KBM-7 (cell line): ENCODE measurements around the gene TMEM240.
"Not testable (repeated sequence)": the region's sequence is repeated elsewhere in the genome, so short reads cannot be mapped to it uniquely, and the experiment has no call there.

ENCODE experiments used
- DNase-seq: peaks from one replicate; pipeline ENCODE4 v3.0.0-alpha.2; 2015
- in situ Hi-C: fragments of 300-500 bp; cut with MboI; formaldehyde crosslinking; loops from 2 replicates; pipeline ENCODE4 v1.14.3; 2020; ENCODE audit warnings: low sequenced_read_pairs, low pct_unique_long_range_greater_than_20kb, mixed read lengths

TMEM240 gene

DNA sequence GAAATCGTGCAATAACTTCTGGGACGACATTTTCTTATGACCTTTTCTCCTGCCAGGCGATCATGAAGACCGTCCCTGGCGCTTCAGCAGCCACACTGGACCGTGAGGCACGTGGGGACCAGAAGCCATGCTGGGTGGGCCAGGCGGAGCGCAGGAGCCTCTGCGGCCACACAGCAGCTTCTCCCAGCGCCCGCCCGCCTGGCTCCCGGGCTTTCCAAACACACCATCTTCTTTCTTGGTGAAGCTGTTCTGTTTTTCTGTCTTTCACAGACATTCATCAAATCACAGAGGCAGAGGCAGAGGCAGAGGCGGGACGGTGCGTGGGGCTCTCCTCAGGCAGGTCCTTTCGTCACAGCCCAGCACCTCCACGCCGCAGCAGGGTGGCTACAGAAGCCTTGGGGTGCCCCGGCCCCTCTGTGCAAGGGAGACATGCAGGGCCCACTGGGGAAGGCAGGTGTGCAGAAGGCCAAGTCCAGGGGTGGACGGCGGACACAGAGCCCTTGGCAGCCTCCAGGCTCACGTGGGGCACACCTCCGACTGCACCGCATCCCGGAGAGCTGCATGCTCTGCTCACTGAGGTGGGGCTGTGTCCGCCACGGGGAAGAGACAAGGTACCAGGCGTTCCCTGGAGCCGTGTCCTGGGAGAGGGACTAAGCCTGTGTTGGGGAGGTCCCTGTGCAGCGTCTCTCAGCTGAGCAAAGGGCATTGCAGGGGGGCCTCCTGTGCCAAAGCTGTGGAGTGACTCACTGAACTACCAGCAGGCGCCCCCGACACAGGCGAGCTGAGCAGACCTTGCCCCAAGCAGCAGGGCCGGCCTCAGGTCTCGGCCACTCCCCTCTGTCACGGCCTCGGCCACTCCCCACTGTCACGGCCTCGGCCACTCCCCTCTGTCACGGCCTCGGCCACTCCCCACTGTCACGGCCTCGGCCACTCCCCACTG lies 2.6 kb upstream of the TMEM240 start:
- DNase-seq, result no peak
- in situ Hi-C loops, result no loop called here

GRCh38 chr1:1541956-1542765 lies 1.7 kb upstream of the TMEM240 start:
- in situ Hi-C loops, result no loop called here
- no peak for DNase-seq

DNA sequence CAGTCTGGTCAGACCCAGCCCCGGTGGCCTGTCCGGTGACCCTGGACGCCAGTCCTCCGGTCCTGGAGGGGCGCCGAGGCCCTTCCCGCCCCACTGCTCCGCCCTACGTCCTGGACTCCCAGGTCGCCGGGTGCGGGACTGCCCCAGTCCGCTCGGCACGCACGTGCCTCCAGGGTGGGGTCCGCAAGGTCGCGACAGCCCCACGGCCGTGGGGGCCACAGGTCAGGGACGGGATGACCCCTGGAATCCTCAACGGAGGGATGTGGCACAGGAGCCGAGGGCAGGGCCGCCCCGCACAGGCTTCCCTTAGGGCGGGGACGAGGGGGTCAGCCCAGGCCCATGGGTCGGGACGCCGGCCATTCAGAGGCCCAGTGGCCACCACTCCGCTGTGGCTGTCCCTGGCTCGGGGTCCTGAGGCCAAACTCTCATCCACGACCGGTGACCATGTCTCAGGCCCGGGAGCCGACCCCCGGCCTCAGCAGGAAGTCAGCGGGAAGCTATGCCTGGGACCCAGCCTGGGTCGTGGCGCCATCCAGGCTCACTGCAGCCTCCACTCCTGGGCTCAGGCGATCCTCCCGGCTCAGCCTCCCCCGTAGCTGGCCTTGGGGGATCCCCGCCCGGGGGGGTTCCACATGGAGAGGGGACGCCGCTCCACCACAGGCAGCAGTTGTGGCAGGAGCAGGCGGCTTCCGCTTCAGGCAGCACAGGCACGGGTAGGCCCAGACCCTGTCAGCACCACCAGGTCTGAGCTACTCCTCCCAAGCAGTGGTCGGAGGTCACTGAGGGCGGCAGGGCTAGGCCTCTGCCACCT lies 599 bp upstream of the TMEM240 start:
- DNase-seq, result no peak
- in situ Hi-C loops, result no loop called here

- DNase-seq, result no peak
- in situ Hi-C loops, result no loop called here
These were observed 924 bp downstream of the TMEM240 start for GRCh38 chr1:1539310-1540089.

DNA sequence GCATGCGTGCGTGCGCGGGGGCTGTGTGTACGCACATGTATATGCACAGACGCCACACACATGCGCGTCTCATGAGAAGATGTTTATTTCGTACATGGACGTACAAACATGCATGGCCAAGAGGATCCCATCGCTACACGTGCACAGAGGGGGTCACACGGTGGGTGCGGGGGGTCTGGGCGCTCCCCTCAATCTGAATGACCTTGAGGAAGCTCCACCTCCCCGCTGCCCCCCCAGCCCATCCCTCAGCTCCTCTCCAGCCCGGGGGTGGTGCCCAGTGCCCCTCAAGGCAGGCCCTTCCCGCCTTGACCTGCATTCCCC lies 1.5 kb downstream of the TMEM240 start:
- DNase-seq, result no peak
- in situ Hi-C loops, result no loop called here

DNA sequence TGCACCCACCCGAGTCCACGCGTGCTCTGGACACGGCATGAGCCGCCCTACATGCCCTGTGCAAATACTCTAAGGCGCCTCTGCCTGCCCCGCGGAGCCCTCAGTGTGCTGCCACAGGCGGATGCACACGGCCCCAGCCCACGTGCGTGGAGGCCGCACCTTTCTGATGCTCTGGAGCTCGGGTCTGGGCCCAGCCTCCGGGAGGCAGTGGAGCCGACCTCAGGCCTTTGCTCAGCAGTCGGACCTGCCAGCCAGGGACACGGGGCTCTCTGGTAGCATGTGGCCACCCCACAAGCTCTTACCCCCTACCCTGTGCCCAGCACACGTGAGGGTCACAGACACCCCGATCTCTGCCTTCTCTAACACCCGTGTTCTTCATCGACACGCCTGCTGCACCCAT lies 2.1 kb downstream of the TMEM240 start:
- no peak for DNase-seq
- in situ Hi-C loops, result no loop called here

- DNase-seq, result no peak
- in situ Hi-C loops, result no loop called here
These were observed 2.7 kb downstream of the TMEM240 start for GRCh38 chr1:1537626-1538250.

- DNase-seq, result no peak
- in situ Hi-C loops, result no loop called here
These were observed 3.4 kb downstream of the TMEM240 start for GRCh38 chr1:1536938-1537546.

DNA sequence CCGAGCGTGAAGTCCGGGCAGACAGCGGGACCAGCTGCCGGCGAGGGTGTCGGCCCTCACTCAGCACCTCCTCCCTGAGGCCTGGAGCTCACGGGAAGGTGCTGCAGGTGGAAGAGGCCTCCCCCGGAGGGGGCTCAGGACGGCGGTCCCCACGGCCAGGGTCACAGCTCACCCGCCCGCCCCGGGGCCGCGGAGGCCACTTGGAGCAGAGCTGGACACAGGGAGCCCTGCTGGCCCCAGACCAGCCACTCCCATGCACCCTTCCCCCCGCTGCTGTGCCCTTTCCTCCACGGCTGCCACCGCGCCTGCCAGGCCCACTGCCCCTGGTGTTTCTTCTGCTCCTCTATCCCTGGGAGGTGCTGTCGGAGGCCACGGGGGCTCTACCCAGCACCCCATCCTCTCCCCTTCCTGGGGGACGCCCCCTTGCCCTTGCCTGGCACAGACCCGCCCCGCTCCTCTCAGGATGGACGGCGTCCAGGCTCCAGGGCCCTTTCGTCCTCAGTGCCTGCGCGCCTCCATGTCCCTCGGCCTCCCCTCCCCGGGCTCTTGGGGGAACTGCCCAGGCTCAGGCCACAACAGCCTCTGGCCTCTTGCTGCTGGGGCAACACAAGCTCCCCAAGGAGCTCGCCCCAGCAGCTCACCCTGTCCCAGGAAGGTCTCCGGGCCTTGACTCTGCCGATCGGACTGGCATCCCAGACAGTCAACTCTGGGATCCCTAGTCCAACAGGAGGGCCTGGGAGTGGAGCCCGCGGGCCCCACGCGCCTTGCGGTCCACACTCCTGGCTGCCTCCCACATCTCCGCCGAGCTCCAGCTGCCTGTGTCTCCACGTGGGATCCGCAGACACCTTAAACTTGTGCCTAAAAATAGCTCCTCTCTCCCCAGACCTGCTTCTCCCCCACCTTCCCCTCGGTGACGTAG lies 4.1 kb downstream of the TMEM240 start:
- no peak for DNase-seq
- in situ Hi-C loops, result no loop called here

- DNase-seq, result no peak
- in situ Hi-C loops, result no loop called here
These were observed 5.0 kb downstream of the TMEM240 start for GRCh38 chr1:1535201-1536018.

GRCh38 chr1:1534401-1535154 lies 5.8 kb downstream of the TMEM240 start:
- in situ Hi-C loops, result no loop called here
- no peak for DNase-seq

DNA sequence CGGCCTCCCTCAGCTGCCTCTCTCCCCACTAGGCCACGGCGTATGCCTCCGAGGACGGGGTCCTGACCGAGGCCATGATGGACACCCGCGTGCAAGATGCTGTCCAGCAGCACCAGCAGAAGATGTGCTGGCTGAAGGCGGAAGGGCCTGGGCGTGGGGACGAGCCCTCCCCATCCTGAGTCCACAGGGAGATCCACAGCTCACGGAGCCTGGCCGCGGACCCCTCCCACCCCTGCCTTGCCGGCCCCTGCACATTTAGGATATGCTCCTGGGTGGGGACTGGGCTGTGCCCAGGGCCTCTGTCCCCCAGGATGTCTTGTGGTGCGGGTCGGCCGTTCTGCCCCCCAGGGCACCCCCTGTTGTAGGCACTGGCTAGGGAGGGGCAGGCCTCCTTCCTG lies 6.5 kb downstream of the TMEM240 start:
- in situ Hi-C loops, DNase-seq: not testable (repeated sequence)

- DNase-seq, in situ Hi-C loops: not testable (repeated sequence)
These were observed 7.1 kb downstream of the TMEM240 start for GRCh38 chr1:1533176-1533893.

GRCh38 chr1:1531947-1532346 lies 8.5 kb downstream of the TMEM240 start:
- in situ Hi-C loops, result no loop called here
- DNase-seq, result no peak

DNA sequence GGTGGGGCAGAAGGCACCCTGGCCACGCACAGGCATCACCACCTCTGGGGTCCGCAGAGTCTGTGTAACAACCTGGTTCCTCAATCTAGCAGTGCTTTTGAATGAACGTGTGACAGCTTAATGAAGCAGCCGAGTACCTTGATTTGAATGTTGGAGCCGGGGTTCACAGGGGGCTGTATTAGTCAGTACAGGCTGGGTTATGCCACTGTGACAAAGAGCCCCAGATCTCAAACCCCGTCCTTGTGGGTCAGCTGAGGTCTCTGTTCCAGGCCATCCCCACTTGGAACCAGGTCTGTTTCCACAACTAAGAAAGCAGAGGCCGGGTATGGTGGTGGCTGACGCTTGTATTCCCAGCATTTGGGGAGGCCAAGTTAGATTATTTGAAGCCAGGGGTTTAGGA lies 10.5 kb downstream of the TMEM240 start:
- in situ Hi-C loops, result no loop called here

More for the DNA sequence above, 10.5 kb downstream of the TMEM240 start:
- no peak for DNase-seq
